K562 (cell line): Measurements from ENCODE around the gene CRLF2. TPM values are rescaled to one million over a fixed set of nuclear protein-coding genes. Genes with fewer than 3 reads are reported as not detected.

Experiments used
- CBFA2T3 ChIP-seq: fragments of 450-650 bp; IDR thresholded peaks from 2 replicates; pipeline ENCODE4 v1.6.1; 2017
- HMG20A ChIP-seq: fragments of 450-650 bp; formaldehyde crosslinking; conservative IDR thresholded peaks from 2 replicates; pipeline ENCODE4 v1.4.0; 2020; ENCODE audit warnings: mild to moderate bottlenecking, mixed read lengths
- KLF6 ChIP-seq: fragments of 250-450 bp; sonication (Bioruptor Pico); IDR thresholded peaks from 2 replicates; pipeline ENCODE4 v1.4.0; 2020; ENCODE audit warnings: mild to moderate bottlenecking, moderate library complexity, borderline replicate concordance
- L3MBTL2 ChIP-seq: fragments of 450-650 bp; IDR thresholded peaks from 2 replicates; pipeline ENCODE4 v1.6.1; 2016; ENCODE audit warnings: mild to moderate bottlenecking, moderate library complexity
- NR2C2 ChIP-seq, 2 experiments: fragments of 200-800 bp in 1 of 2; sonication (Bioruptor generic) in 1 of 2; sonication (generic) in 1 of 2; formaldehyde crosslinking in 1 of 2; IDR thresholded peaks; 2 replicates each; pipeline versions ENCODE4 v1.6.1 to v1.8.0; 2016 to 2022; ENCODE audit warnings: mild to moderate bottlenecking in 1 of 2, missing compliant biosample characterization in 1 of 2, missing genetic modification characterization in 1 of 2, missing genetic modification reagents in 1 of 2
- REST ChIP-seq, 2 experiments: fragments of 450-650 bp; formaldehyde crosslinking in 1 of 2; IDR thresholded peaks; 2 replicates each; pipeline versions ENCODE4 v1.4.0 to v1.6.1; 2014 to 2020; ENCODE audit warnings: mild to moderate bottlenecking in 2 of 2, borderline replicate concordance in 1 of 2, low read depth in 1 of 2
- polyA plus RNA-seq, 8 experiments: library from polyadenylated mRNA; depleted of rRNA in 4 of 8; stranded (reverse) in 5 of 8; unstranded in 3 of 8; fragments of >200 nt; fragmentation: Nextera tagmentation in 2 of 8; fragmentation: Illumina TruSeq in 1 of 8; extraction: Ambion mirVana in 2 of 8; extraction: Trizol in 1 of 8; gene quantifications; 2 replicates each; pipeline versions ENCODE4 v1.2.1 to v1.2.3, GENCODE V29; 2011 to 2014; ENCODE audit warnings: inconsistent platforms in 1 of 8, missing spikeins in 1 of 8
- total RNA-seq, 7 experiments: library from RNA; depleted of rRNA in 6 of 7; stranded (reverse); fragments of >200 nt in 6 of 7; fragmentation: Illumina TruSeq in 2 of 7; extraction: Trizol in 2 of 7; gene quantifications; 2 replicates each; pipeline versions ENCODE4 v1.2.1 to v1.2.3, GENCODE V29; 2011 to 2021; ENCODE audit warnings: low replicate concordance in 1 of 7
- TF ChIP-seq, protein P1 (sequence below): fragments of 250-450 bp; sonication (Bioruptor Pico); IDR thresholded peaks from 2 replicates; pipeline ENCODE4 v1.4.0; 2020; ENCODE audit warnings: mild to moderate bottlenecking, moderate library complexity
- TF ChIP-seq, protein P2 (sequence below): fragments of 200-800 bp; sonication (Bioruptor generic); IDR thresholded peaks from 2 replicates; pipeline ENCODE4 v1.6.1; 2017; ENCODE audit warnings: missing genetic modification characterization, missing compliant biosample characterization

The CRLF2 gene
- total and polyA plus RNA-seq, 9 of the 15 experiments (the other 6 are each of a cell fraction or from before 2014, with no cell fraction given), result not detected

DNA sequence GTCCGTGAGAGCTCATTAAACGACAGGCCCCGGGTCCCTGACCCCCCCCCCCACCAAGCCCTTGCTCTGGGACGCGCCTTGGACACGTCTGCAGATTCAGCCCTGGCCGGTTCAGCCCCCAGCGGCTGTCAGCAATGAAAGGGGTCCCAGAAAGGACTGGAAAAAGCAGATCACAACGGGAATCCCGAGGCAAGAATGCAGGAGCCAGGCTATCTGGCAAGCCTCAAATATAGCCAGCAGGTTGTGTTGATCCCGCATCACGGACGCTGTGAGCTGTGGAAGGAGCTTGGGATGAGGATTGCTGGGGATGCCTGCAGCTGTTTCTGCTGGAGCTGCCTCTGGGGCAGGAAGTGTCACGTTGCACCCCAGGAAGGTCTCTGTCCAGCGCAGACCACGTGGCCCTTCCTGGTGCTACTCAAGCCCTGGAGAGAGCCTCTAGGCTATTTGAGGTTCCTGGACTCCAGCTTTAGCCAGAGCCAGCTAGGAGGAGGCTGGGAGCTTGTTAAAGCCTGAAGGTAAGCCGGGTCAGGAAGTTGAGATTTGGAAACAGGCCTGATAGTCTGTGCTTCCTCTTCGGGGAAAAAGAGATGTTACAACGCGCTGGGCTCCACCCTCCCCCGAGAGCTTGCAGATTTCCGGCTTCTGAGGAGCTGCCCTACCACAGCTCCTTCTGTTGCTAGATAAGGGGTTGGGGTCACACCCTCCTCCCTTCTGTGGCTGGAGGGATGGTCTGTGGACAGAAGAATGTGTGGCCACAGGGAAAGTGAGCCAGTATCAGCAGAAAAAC, 36.8 kb upstream of the CRLF2 start (continued):
- TF ChIP-seq, protein P1, sequence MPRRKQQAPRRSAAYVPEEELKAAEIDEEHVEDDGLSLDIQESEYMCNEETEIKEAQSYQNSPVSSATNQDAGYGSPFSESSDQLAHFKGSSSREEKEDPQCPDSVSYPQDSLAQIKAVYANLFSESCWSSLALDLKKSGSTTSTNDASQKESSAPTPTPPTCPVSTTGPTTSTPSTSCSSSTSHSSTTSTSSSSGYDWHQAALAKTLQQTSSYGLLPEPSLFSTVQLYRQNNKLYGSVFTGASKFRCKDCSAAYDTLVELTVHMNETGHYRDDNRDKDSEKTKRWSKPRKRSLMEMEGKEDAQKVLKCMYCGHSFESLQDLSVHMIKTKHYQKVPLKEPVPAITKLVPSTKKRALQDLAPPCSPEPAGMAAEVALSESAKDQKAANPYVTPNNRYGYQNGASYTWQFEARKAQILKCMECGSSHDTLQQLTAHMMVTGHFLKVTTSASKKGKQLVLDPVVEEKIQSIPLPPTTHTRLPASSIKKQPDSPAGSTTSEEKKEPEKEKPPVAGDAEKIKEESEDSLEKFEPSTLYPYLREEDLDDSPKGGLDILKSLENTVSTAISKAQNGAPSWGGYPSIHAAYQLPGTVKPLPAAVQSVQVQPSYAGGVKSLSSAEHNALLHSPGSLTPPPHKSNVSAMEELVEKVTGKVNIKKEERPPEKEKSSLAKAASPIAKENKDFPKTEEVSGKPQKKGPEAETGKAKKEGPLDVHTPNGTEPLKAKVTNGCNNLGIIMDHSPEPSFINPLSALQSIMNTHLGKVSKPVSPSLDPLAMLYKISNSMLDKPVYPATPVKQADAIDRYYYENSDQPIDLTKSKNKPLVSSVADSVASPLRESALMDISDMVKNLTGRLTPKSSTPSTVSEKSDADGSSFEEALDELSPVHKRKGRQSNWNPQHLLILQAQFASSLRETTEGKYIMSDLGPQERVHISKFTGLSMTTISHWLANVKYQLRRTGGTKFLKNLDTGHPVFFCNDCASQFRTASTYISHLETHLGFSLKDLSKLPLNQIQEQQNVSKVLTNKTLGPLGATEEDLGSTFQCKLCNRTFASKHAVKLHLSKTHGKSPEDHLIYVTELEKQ (CRISPR knock-in tag), result no peak
- TF ChIP-seq L3MBTL2 (peak; percentile 30; the same call in 1 of the 2 replicates), KLF6 (CRISPR knock-in tag) (no peak), REST (IDR thresholded peaks at IDR 0.05; ENCODE audit: borderline replicate concordance) (peak; percentile 10; the same call in 1 of the 2 replicates), REST (CRISPR knock-in tag; IDR thresholded peaks at IDR 0.05; ENCODE audit: low read depth) (no peak), HMG20A (no peak), CBFA2T3 (peak; percentile 26; the same call in 1 of the 2 replicates), NR2C2 (CRISPR knock-in tag; IDR thresholded peaks at IDR 0.05) (no peak), NR2C2 (tag; IDR thresholded peaks at IDR 0.05) (peak; percentile 43; the same call in 1 of the 2 replicates)
- TF ChIP-seq, protein P2, sequence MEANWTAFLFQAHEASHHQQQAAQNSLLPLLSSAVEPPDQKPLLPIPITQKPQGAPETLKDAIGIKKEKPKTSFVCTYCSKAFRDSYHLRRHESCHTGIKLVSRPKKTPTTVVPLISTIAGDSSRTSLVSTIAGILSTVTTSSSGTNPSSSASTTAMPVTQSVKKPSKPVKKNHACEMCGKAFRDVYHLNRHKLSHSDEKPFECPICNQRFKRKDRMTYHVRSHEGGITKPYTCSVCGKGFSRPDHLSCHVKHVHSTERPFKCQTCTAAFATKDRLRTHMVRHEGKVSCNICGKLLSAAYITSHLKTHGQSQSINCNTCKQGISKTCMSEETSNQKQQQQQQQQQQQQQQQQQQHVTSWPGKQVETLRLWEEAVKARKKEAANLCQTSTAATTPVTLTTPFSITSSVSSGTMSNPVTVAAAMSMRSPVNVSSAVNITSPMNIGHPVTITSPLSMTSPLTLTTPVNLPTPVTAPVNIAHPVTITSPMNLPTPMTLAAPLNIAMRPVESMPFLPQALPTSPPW, result peak; percentile 46; the same call in 1 of the 2 replicates
